ENCODE measurements around the gene MTERF4. TPM values are rescaled to one million over a fixed set of nuclear protein-coding genes. Genes with fewer than 3 reads are reported as not detected.

The MTERF4 gene
- polyA plus RNA-seq, 1 experiment: 30.9 TPM

DNA sequence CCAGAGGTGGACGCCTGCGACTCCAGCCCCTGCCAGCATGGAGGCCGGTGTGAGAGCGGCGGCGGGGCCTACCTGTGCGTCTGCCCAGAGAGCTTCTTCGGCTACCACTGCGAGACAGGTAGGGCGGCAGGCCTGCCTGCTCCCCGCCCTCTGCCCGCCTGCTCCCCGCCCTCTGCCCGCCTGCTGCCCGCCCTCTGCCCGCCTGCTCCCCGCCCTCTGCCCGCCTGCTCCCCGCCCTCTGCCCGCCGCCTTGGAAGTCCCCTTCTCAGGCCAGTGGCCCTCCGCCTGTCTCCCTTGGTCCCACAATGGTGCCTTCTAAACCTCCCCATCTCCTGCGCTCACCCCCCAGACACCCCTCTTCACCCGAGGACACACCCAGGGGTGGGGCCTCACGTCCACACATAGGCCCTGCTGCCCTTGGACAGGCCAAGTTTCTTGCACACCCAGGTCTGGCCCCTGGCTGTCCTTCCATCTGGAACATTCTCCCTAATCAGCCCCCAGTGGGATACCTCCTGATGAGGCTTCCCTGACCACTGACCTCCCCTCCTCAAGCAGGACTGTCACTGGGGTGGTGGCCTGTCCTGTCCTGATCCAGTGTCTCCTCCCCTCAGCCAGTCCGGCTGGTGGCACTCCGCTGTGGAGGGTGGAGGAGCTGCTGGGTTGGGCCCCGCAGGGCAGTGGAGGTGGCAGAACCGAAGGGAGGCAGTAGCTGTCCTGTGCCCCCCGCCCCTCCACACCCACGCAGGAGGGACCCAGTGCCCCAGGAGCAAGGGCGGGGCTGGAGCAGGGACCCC is 37.9 kb downstream of the MTERF4 start:
- Histone ChIP-seq H3K4me3 (ENCODE audit: low read depth, low read length) (no peak overlapping the region), H3K9me3 (ENCODE audit: control insufficient read depth, insufficient read depth, low read length) (no peaks in the 10 kb centered on the region; the same call in 1 of the 2 replicates), H3K27ac (ENCODE audit: low read depth, low read length) (no peak overlapping the region), H3K27me3 (ENCODE audit: control insufficient read depth, insufficient read depth, low read length) (no peaks in the 10 kb centered on the region)
- no peak for DNase-seq (ENCODE audit: low read depth, low spot score)
- no peak for TF ChIP-seq CTCF (IDR thresholded peaks at IDR 0.05; ENCODE audit: low read depth, low read length)
- CTCF ChIA-PET: no interaction called here
- POLR2A ChIA-PET: no interaction called here

- no peaks in the 10 kb centered on the region; the same call in 1 of the 2 replicates for H3K9me3 ChIP-seq (ENCODE audit: control insufficient read depth, insufficient read depth, low read length)
- H3K27me3 ChIP-seq (ENCODE audit: control insufficient read depth, insufficient read depth, low read length): no peaks in the 10 kb centered on the region
- H3K27ac ChIP-seq (ENCODE audit: low read depth, low read length): no peak overlapping the region
- no peak overlapping the region for H3K4me3 ChIP-seq (ENCODE audit: low read depth, low read length)
- ChIA-PET POLR2A (no interaction called here), CTCF (no interaction called here)
- TF ChIP-seq CTCF (IDR thresholded peaks at IDR 0.05; ENCODE audit: low read depth, low read length): no peak
- DNase-seq (ENCODE audit: low read depth, low spot score): no peak
Observed at GRCh38 chr2:241063587-241063986, 38.5 kb downstream of the MTERF4 start.

- Histone ChIP-seq H3K27me3 (ENCODE audit: control insufficient read depth, insufficient read depth, low read length) (no peaks in the 10 kb centered on the region), H3K27ac (ENCODE audit: low read depth, low read length) (no peak overlapping the region), H3K4me3 (ENCODE audit: low read depth, low read length) (no peak overlapping the region), H3K9me3 (ENCODE audit: control insufficient read depth, insufficient read depth, low read length) (no peaks in the 10 kb centered on the region; the same call in 1 of the 2 replicates)
- ChIA-PET CTCF (no interaction called here), POLR2A (no interaction called here)
- DNase-seq (ENCODE audit: low read depth, low spot score): no peak
- TF ChIP-seq CTCF (IDR thresholded peaks at IDR 0.05; ENCODE audit: low read depth, low read length): no peak
Observed at GRCh38 chr2:241063093-241063551, 39.0 kb downstream of the MTERF4 start.

- TF ChIP-seq CTCF (IDR thresholded peaks at IDR 0.05; ENCODE audit: low read depth, low read length): no peak
- ChIA-PET CTCF (interaction anchor here (1.3 kb wide), 1 partner anchor 16 kb away, joined by 7 read pairs; no protein-coding TSS in a partner anchor), POLR2A (no interaction called here)
- no peak for DNase-seq (ENCODE audit: low read depth, low spot score)
- no peak overlapping the region for H3K27ac ChIP-seq (ENCODE audit: low read depth, low read length)
- no peaks in the 10 kb centered on the region; the same call in 1 of the 2 replicates for H3K9me3 ChIP-seq (ENCODE audit: control insufficient read depth, insufficient read depth, low read length)
- no peak overlapping the region for H3K4me3 ChIP-seq (ENCODE audit: low read depth, low read length)
- no peaks in the 10 kb centered on the region for H3K27me3 ChIP-seq (ENCODE audit: control insufficient read depth, insufficient read depth, low read length)
Observed at GRCh38 chr2:241062389-241063092, 39.5 kb downstream of the MTERF4 start.

DNA sequence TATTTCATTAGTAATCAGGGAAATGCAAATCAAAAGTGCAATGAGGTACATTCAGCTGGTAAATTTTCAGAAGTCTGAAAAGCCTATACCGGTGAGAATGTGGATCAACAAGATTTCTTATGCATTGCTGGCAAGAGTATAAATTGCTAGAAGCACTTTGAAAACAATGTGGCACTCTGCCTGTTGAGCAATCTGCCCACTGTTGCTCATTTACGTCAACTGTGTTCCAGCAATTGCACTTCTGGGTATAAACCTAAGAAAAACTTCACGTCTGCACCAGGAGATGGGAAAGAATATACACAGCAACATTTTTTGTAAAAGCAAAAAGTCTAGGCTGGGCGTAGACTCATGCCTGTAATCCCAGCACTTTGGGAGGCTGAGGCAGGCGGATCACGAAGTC is 40.8 kb downstream of the MTERF4 start:
- Histone ChIP-seq H3K9me3 (ENCODE audit: control insufficient read depth, insufficient read depth, low read length) (no peaks in the 10 kb centered on the region), H3K27me3 (ENCODE audit: control insufficient read depth, insufficient read depth, low read length) (no peaks in the 10 kb centered on the region), H3K27ac (ENCODE audit: low read depth, low read length) (no peak overlapping the region), H3K4me3 (ENCODE audit: low read depth, low read length) (no peak overlapping the region)
- POLR2A ChIA-PET: no interaction called here
- TF ChIP-seq CTCF (IDR thresholded peaks at IDR 0.05; ENCODE audit: low read depth, low read length): no peak
- DNase-seq (ENCODE audit: low read depth, low spot score): no peak
- CTCF ChIA-PET: interaction anchor here (1.3 to 1.8 kb wide), 2 partner anchors 17 to 146 kb away, joined by 4 to 7 read pairs; no protein-coding TSS in a partner anchor
